Measurements from ENCODE around the gene PDXK.
"Not testable (repeated sequence)": the region's sequence is repeated elsewhere in the genome, so short reads cannot be mapped to it uniquely, and the experiment has no call there.

Gene PDXK

DNA sequence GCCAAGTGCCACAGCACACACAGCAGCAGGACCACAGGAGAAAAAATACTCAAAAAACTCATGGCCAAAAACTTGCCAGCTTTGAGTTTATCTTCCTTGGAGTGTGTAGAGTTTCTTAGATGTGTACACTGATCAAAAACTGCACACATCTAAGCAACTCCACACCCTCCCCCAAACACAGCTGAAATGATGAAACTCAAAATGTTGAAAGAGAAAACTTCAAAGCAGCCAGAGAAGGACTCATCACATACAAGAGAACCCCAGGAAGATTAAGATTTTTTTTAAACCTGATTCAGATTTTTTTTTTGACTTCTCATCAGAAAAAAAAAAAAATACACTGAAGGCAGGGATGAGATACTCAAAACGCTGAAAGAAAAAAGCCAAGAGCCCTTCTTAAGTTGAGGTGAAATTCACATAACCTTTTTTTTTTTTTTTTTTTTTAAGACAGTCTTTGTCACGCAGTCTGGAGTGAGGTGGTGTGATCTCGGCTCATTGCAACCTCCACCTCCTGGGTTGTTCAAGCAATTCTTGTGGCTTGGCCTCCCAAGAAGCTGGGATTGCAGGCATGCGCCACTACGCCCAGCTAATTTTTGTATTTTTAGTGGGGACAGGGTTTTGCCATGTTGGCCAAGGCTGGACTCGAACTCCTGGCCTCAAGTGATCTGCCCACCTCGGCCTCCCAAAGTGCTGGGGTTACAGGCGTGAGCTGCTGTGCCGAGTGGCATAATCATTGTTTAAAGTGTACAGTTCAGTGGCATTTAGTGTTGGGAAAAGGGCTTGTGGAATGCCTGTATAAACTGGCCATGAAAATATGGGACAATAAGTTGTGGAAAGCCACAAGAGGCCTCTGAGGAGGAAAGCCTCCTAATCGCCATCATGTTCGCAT is 20.9 kb upstream of the PDXK start:
- DNase-seq: no peak

DNA sequence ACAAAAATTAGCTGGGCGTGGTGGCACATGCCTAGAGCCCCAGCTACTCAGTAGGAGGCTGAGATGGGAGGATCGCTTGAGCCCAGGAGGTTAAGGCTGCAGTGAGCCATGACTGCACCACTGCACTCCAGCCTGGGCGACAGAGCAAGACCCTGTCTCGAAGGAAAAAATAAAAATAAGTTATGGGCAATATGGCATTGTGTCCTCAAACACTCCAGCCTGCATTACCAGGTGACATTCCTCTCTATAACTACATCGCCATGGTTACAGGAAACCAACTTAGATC is 19.5 kb upstream of the PDXK start:
- DNase-seq: not testable (repeated sequence)

DNA sequence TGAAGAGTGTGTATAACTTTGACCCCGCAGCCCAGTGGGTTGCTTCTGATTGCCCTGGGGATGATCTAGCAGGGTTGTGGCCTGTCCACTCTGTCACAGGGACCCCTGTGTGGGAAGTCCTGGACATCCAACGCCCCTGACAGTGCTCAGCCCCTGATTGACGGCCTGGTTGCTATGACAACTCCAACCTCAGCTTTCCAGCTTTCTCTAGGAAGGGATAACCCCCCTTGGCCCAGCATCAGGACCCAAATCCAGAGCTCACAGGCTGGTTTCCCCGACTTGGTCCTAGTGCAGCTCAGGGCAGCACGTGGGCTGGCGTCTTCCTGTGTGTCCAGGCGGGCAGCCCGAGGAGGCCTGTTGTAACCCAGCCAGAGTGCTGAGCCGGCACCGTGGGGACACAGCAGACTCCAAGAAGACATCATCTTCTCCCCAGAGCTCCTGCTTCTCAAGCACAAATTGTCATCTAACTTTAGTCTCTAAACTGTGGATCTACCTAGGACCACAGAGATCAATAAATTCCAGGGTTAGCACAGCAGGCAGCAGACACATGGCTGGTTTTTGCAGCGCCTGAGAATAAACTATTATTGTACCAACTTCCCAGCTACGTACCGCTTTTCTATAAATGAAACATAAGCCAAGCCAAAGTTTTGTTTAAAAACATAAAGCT is 18.9 kb upstream of the PDXK start:
- DNase-seq: no peak

DNA sequence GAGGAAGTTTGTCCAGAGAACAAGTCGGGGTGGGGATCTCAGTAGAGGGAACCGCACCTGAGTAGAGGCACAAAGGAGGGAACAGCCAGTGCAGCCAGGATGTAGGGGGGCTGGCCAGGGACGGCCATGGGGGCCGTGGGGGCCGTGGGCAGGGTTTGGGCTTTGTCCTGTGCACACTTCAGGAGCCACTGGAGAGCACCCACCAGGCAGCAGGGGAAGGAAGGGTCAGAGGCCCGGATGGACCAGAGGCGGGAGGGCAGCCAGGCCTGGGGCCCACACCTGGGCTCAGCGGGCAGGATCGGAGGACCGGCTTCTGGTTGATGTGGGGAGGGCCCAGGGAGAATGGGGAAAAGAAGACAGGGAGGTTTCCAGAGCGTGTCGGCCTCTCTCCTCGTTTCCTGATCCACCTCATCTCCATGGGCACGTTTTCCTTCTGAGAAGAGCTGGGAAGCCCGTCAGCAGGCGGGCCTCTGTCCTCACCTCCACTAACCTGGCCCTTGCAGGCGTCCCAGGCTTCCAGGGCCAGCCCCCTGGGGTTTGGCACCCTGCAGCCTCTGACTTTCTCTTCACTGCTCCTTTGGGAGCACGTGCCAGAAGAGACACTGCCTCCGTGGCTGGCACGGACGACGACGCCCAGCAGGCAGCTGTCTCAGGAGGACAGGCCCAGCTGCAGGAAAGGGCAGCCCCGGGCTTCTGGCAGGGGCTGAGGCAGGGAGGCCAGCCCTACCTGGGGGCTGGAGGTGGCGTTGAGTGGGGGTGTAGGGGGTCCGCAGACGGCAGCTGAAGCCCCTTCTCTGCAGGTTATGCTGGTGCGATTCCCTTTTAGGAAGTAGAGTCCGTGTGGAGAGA is 16.8 kb upstream of the PDXK start:
- no peak for DNase-seq

DNA sequence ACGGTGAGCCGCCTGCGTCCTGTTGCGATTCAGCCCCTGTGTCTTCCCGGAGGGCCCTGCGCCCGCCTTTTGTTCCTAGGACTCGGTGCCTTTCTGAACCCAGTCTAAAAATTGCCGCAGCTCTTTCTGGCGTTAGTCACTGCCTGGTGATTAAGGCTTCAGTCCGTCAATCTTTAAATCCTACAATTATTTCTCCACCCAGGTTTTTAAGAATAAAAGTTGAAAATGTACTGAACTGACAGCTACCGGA is 16.2 kb upstream of the PDXK start:
- DNase-seq: no peak

DNA sequence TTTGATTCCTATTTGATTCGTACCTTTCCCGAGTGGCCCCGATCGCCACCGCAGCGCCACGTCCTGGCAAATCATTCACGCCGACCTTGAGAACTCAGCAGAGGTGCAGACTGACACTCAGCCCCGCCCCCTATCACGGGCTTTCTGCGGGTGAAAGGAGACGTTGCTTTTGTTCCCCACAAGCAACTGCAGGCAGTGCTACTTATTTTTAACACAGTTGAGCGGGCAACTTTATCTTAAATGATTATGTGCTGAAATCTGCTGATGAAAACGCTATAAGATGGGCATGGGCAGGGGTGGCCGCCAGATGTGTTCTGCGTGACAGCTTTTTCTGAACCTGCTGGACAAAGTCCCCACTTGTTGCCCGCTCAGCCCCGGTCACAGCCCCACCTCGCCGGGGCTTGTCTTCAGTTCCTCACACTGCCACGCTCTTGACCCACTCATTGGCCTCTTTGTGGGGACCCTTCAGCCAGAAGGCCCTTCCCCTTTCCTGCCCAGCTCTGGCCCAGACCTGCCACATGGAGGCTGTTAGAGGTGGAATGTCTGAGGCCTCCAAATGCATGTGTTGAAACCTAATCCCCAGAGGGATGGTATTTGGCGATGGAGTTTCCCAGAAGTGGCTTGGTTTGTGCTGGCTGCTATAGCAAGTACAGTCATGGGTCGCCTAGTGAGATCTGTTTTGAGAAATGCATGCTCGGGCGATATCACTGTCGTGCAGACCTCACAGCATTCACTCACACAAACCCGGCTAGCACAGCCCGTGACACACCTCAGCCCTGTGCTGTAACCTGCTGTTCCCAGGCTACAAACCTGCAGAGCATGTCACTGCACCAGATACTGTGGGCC is 15.7 kb upstream of the PDXK start:
- no peak for DNase-seq

DNA sequence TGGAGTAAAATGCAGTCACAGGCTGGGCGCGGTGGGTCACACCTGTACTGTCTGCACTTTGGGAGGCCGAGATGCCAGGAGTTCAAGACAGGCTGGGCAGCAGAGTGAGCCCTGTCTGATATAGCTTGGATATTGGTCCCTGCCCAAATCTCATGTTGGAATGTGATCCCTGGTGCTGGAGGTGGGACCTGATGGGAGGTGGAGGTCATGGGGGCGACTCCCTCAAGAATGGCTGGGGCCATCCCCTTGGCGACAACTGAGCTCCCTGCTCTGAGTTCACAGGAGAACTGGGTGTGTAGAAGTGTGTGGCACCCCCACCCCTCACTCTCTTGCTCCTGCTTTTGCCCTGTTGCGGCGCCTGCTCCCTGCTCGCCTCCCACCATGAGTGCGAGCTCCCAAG is 11.5 kb upstream of the PDXK start:
- no peak for DNase-seq

DNA sequence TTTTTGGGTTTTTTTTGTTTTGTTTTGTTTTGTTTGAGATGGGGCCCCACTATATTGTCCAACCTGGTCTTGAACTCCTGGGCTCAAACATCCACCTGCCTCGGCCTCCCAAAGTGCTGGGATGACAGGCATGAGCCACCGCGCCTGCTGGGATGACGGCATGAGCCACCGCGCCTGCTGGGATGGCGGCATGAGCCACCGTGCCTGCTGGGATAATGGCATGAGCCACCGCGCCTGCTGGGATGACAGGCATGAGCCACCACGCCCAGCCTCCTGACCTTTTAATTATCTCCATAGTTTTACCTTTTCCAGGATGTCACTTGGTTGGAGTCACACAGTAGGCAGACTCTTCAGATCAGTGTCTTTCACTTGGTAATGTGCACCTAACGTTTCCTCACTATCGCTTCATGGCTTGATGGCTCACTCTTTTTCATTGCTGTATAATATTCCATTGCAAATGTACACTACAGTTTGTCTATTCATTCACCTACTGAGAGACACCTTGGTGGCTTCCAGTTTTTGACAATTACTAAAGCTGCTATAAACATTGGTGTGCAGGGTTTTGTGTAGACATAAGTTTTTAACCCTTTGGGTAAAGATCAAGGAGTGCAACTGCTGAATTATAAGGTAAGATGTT is 10.1 kb upstream of the PDXK start:
- no peak for DNase-seq

DNA sequence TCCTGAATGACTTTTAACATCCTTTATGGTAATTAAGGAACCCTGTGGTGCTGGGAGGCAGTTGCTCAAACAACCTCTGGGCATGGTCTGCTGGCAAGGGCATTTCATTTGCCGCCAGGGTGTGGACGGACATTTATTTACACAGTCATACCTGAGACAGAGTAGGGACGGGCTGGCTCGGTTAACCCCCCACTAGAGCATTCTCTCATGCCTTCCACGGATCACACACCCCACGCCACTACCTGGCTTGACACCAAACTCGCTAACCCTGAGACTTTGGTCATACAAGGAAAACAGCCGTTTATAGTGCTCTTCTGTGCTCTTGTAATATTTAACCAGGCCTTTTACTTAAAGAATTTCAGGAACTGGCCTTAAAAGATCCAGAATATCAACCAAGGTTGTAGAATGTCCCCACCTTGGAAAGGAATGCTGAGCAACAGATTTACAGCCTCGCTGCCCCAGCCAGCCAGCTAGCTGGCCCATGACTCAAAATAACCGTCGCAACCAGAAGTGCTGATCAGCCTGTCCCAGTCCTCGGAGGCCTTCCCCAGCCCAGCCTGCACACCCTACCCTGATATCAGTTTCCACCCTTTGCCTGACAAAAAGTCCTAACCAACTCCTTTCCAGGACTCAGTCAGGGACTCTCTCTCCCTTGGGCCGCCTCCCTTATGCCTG is 6.5 kb upstream of the PDXK start:
- peak; percentile 100 for DNase-seq

DNA sequence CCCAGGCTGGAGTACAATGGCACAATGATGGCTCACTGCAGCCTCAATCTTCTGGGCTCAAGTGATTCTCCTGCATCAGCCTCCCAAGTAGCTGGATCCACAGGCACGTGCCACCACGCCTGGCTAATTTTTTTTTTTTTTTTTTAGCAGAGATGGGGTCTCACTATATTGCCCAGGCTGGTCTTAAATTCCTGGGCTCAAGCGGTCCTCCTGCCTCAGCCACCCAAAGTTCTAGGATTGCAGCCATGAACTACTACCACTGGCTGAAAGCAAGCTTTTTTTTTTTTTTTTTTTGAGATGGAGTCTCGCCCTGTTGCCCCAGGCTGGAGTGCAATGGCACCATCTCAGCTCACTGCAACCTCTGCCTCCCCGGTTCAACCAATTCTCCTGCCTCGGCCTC is 5.8 kb upstream of the PDXK start:
- not testable (repeated sequence) for DNase-seq

DNA sequence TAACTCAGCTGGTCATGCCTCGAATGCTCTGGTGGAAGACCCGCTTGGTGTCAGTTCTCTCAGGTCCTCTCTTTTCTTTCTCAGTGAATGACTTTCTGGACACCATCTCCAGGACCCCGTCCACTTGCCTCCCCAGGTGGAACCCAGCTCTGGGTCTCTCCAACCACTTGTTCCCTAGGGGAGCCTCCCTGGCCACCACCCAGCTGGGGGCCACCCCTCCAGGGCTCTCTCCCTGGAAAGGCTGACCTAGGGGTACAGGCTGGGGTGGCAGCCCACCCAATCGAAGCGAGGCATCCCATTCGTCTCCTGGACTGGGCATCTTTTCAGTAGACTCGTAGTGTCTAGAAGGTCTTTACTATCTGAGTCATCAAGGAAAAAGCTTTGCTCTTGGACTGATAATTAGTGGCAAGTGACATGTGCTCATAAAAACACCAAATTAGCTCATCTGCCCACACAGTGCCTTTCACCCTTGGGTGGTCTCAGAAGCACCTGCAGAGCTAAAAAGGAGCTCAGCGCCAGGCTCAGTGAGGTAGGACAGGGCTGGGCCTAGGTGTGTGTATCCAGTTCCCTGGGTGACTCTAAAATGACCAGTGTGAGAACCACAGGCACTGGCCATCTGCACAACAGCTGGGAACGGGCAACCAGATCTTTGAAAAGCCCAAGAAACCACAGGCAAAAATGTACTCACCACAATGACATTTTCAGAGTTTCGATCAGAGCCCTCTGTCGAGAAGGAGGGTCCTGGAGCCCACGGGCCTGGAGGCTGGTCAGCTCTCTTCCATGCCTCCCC is 2.4 kb upstream of the PDXK start:
- no peak for DNase-seq

DNA sequence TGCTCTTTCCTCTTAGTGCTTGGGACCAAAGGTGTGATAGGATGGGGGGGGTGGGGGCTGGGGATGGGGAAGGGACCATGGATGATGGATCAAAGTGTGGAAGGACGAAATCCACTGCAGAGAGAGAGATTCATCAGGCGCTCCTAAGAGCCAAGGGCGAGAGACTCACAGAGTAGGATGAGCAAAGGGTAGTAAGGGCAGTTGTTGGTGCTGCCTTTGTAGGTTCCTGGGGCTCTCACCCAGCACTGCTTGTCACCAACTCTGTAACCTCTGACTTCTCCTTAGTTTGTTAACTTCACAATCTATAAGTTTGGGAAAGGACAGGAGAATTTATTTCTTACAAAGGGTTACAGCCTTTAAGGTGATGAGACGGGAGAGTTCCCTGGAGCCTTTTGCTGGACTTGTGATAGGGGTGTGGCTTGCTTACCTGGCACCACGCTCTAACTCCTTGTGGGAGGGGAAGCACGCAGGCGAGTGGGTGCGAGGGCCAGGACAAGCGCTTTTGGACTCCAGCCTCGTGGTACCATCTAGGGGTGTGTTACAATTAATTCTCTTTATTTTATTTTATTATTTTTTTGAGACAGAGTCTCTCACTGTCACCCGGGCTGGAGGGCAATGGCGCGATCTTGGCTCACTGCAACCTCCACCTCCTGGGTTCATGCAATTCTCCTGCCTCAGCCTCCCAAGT is 1.6 kb upstream of the PDXK start:
- no peak for DNase-seq

DNA sequence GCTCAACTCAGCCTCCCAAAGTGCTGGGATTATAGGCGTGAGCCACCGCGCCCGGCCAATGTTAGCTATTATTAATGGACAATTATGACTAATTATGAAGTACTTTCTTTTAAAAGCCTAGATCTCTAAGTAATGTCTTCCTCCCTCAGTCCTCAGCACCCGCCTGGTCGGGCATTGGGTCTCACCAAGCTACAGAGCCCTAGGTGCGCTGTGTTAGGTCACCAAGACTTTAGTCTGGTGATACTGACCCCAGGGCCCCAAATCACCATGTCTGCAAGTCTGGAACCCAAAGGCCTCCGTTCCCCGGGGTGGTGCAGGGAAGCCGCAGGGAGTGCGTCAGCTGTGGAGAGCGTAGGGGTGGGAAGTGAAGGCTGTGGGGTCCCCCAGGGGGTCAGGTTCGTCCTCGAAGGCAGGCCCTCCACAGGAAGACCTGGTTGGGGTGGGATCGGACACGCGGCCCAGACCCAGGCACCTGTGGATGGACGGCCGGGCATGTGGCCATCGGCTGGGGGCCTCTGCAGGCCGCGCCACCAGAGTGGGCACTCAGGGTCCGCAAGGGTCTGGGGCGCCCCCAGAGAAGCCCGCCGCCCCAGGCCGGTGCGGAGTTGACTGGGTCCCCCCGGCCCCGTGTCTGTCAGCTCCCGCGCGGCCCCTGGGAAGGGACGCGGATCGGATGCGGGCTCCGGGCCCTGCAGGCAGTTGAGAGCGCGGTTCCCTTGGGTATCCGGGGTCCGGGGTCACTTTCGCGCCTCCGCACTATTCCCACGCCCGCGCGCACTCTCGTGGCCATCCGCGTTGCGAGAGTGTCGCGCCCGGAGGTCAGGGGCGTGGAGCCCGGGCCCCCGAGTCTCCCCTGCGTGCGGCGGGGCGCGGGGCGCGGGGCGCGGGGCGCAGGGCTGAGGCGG is 710 bp upstream of the PDXK start:
- DNase-seq: no peak

DNA sequence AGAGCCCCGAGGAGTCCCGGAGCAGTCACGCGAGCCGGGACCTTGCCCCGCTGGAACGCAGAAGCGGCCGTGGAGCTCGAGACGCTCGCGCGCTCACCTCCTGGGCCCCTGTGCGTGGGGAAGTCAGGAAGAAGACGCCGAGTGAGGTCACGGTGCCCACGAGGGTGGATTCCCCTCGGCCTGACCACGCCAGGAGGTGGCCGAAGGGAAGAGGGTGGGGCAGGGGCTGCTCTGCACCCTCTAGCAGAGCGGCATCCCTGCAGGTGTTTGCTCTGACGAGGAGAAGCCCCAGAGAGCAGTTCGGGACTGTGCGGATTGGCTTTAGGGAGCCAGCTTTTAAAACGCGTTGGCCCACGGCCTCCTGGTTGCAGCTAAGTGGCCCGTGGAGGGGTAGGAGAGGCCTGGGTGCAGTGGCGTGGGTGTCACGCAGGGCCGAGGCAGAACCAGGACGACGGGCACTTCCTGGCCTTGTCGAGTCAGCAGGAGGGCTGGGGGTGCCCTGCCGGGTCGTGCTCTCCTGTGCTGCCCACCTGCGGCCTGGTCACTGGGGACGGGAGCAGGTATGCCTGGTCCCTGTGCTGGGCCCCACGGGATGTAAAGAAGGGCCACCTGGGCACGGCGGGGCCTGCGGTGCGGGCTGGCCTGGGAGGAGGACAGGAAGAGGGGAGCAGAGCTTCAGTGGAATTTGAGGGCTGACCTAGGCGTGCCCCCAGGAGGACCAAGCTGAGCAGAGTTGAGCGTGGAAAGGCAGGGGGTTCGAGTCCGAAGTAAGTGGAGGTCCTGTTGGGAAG is 1.0 kb downstream of the PDXK start:
- DNase-seq: no peak

DNA sequence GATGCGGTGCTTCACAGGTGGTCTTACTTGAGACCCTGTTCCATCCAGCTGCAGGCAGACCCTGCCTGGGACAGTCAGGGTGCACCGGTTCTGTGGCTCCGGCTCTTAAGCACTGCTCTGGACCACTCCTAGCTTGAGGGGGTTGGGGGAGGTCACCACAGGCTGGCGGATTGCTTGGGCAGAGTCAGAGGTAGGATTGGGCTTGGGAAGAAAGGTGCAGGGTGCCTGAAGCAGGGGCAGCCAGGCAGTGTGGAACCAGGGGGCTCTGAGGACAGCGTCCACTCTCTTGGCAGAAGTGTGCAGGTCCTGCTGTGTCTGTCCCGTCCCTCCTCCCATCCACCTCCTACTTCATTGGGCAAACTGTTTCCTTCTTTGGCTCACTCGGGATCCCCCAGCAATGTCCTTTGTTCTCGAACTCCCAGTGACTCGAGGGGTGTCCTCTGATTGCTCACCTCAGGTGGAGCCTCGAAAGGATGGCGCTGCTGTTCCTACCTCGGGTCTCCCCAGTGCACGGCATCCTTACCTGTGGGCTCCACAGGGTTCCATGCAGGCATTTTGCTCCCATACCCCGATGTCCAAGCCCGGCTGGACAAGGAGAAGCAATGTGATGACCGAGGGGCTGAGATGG is 1.7 kb downstream of the PDXK start:
- DNase-seq: no peak

DNA sequence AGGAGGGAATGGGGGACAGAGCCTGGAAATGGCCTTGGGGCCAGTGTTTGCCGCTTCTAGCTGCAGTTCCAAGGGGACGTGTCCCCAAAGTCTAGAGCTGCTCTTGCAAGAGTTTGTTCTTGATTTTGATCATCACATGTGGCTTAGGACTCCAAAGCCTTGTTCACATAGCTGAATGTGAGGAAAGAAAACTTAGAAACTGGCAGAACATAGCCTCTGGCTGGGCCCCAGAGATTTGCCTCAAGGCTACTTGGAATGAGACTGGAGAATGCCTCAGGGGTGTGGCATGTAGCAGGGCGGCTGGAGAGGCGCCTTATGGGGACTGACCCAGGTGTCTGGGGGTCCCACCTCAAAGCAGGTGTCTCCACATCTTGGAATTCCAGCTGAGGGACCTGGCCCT is 2.3 kb downstream of the PDXK start:
- DNase-seq: no peak

DNA sequence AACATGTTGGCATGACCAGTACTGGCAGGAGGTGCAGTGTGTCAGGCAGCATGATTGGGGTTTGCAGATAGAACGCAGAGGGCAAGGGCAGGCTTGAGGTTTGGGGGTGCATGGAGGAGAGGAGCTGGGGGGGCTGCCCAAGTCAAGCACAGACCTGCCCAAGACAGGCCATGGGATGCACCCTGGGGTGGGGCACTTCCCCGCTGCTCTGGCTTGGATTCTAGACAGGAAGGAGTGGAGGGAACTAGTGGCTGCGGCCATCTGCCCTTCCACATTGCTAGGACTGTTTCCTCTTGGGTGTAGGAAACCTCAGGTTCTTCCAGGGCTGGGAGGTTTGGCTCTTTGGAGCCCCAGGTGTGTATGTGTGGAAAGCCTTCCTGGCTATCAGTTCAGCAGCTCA is 3.0 kb downstream of the PDXK start:
- DNase-seq: no peak

DNA sequence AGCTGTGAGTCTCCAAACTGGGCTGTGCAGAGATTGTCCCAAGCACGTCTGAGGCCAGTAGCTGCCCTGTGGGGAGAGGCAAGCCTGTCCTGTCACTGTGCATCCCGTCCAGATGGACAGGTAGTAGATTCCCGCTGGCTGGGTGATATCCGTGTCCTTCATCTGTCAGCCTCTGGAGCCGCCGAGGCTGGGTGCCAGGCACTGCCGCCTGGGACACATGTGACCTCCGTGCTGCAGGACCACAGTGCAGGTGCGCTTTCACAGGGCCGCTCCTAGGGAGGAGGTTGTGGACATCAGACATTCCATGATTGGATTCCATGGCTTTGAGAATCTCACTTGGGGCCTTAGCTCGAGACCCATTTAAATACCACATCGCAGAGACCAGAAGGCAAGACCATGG is 4.7 kb downstream of the PDXK start:
- no peak for DNase-seq
